ENCODE results near the gene MYH7. TPM values are rescaled to one million over a fixed set of nuclear protein-coding genes. Genes with fewer than 3 reads are reported as not detected.

MYH7 gene
- total RNA-seq, 1 experiment from 2014 or later, result not detected

- CTCF ChIA-PET, result interaction anchor here (0.7 kb wide), 1 partner anchor 458 kb away, joined by 4 read pairs; no protein-coding TSS in a partner anchor
- Mint-ChIP-seq H3K27me3 (ENCODE audit: unreplicated experiment) (peaks cover 90% of the 10 kb centered on the region), H3K36me3 (ENCODE audit: insufficient read depth, unreplicated experiment) (no peaks in the 10 kb centered on the region), H3K4me1 (ENCODE audit: low read depth, unreplicated experiment) (no peaks in the 10 kb centered on the region), H3K9me3 (ENCODE audit: low read depth, unreplicated experiment) (no peaks in the 10 kb centered on the region), H3K27ac (ENCODE audit: unreplicated experiment) (no peak overlapping the region), H3K4me3 (ENCODE audit: low read depth, unreplicated experiment) (no peak overlapping the region)
- no peak for DNase-seq
- TF ChIP-seq CTCF (IDR thresholded peaks at IDR 0.05; ENCODE audit: unreplicated experiment), result no peak
- no TSS peak for BruUV-seq (replicated peaks)
- intact Hi-C loops (cut with micrococcal nuclease; ENCODE audit: unreplicated experiment), result no loop called here
Measured at GRCh38 chr14:23373041-23373440, 62.4 kb downstream of the MYH7 start.

- BruUV-seq (replicated peaks), result no TSS peak
- Mint-ChIP-seq H3K9me3 (ENCODE audit: low read depth, unreplicated experiment) (no peaks in the 10 kb centered on the region), H3K27me3 (ENCODE audit: unreplicated experiment) (peaks cover 90% of the 10 kb centered on the region), H3K4me3 (ENCODE audit: low read depth, unreplicated experiment) (no peak within 1 kb of the TSS), H3K27ac (ENCODE audit: unreplicated experiment) (no peak within 1 kb of the TSS), H3K4me1 (ENCODE audit: low read depth, unreplicated experiment) (no peaks in the 10 kb centered on the region), H3K36me3 (ENCODE audit: insufficient read depth, unreplicated experiment) (no peaks in the 10 kb centered on the region)
- CTCF ChIA-PET, result no interaction called here
- TF ChIP-seq CTCF (IDR thresholded peaks at IDR 0.05; ENCODE audit: unreplicated experiment), result no peak
- no peak for DNase-seq
- intact Hi-C loops (cut with micrococcal nuclease; ENCODE audit: unreplicated experiment), result no loop called here
Measured at GRCh38 chr14:23372509-23372908, 63.0 kb downstream of the MYH7 start, which contains the start of gene IL25. Gene IL25, plus strand, starts transcription at chr14:23372809.

- Mint-ChIP-seq H3K27me3 (ENCODE audit: unreplicated experiment) (peaks cover 90% of the 10 kb centered on the region), H3K9me3 (ENCODE audit: low read depth, unreplicated experiment) (no peaks in the 10 kb centered on the region), H3K4me3 (ENCODE audit: low read depth, unreplicated experiment) (no peak overlapping the region), H3K36me3 (ENCODE audit: insufficient read depth, unreplicated experiment) (no peaks in the 10 kb centered on the region), H3K4me1 (ENCODE audit: low read depth, unreplicated experiment) (no peaks in the 10 kb centered on the region), H3K27ac (ENCODE audit: unreplicated experiment) (no peak overlapping the region)
- intact Hi-C loops (cut with micrococcal nuclease; ENCODE audit: unreplicated experiment), result no loop called here
- CTCF ChIA-PET, result no interaction called here
- no peak for DNase-seq
- no TSS peak for BruUV-seq (replicated peaks)
- TF ChIP-seq CTCF (IDR thresholded peaks at IDR 0.05; ENCODE audit: unreplicated experiment), result no peak
Measured at GRCh38 chr14:23371865-23372264, 63.6 kb downstream of the MYH7 start.

- CTCF ChIA-PET, result no interaction called here
- Mint-ChIP-seq H3K27me3 (ENCODE audit: unreplicated experiment) (peaks cover 88% of the 10 kb centered on the region), H3K36me3 (ENCODE audit: insufficient read depth, unreplicated experiment) (no peaks in the 10 kb centered on the region), H3K4me3 (ENCODE audit: low read depth, unreplicated experiment) (no peak overlapping the region), H3K27ac (ENCODE audit: unreplicated experiment) (no peak overlapping the region), H3K9me3 (ENCODE audit: low read depth, unreplicated experiment) (no peaks in the 10 kb centered on the region), H3K4me1 (ENCODE audit: low read depth, unreplicated experiment) (no peaks in the 10 kb centered on the region)
- no peak for TF ChIP-seq CTCF (IDR thresholded peaks at IDR 0.05; ENCODE audit: unreplicated experiment)
- no TSS peak for BruUV-seq (replicated peaks)
- no peak for DNase-seq
- intact Hi-C loops (cut with micrococcal nuclease; ENCODE audit: unreplicated experiment), result no loop called here
Measured at GRCh38 chr14:23370221-23370620, 65.2 kb downstream of the MYH7 start.
